Mononuclear cell (primary cell): ENCODE results near the gene DAD1. TPM values are rescaled to one million over a fixed set of nuclear protein-coding genes. Genes with fewer than 3 reads are reported as not detected.
"Not testable (repeated sequence)": the region's sequence is repeated elsewhere in the genome, so short reads cannot be mapped to it uniquely, and the experiment has no call there.

Source experiments
- H3K27me3 ChIP-seq: 2 replicates; pipeline ENCODE4 v1.6.0; 2011; ENCODE audit warnings: low read length, control low read depth; ENCODE audit not compliant: insufficient read depth
- H3K4me1 ChIP-seq: 2 replicates; pipeline ENCODE4 v1.5.1; 2011; ENCODE audit warnings: mild to moderate bottlenecking, low read length, control low read depth; ENCODE audit not compliant: insufficient read depth
- H3K4me3 ChIP-seq: 2 replicates; pipeline ENCODE4 v1.5.1; 2011; ENCODE audit warnings: mild to moderate bottlenecking, low read length, moderate library complexity
- H3K9me3 ChIP-seq: 2 replicates; pipeline ENCODE4 v1.5.1; 2011; ENCODE audit warnings: low read depth, mild to moderate bottlenecking, control low read depth, low read length
- total RNA-seq: library from RNA; depleted of rRNA; stranded (reverse); fragments of >200 nt; gene quantifications from one replicate; pipeline ENCODE4 v1.2.3, GENCODE V29; 2012

Gene DAD1
- 83.6 TPM for total RNA-seq

DNA sequence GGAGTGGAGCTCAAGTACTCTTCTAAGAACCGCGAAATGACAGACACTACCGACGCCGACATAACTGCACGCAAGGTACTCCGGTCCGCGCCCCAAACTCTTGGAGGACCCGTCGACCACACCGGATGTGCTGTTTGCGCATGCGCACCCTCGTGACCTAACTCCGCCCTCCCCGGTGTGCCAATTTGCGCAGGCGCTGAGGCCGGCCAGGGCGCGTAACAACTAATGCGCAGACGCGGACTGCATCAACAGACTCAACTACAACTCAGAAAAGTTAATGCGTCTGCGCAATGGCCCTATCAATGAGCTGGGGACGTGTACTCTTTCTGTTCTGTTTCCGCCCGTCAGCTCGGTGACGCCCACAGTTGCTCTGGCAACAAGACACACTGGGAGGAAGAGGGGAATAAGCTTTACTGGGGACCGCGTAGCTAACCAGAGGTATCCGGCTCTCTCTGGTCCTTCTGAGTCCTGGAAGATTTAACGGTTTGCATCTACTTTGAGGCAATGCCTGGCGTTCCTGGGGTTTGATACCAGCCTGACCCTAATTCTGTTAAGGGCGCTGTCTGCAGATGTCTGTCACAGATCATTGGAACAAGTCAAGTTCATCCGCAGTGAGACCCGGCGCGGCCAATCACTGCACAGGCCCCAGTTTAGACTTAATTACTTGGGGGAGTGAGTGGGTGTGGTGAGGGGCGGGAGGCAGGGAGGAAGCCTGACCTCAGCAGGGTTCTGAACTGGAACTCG lies at the start of gene DAD1:
Gene DAD1, minus strand, starts transcription at position 129 of the 744 bp plus-strand sequence. Its CDS starts 67 bp downstream, at position 62.
- peak within 1 kb of the TSS; percentile 64 for H3K4me3 ChIP-seq
- no peaks in the 10 kb centered on the region for H3K9me3 ChIP-seq
- H3K4me1 ChIP-seq = peaks cover 33% of the 10 kb centered on the region
- H3K27me3 ChIP-seq = no peaks in the 10 kb centered on the region

GRCh38 chr14:22635980-22636379 lies 47.0 kb upstream of the DAD1 start:
- H3K9me3 ChIP-seq, H3K4me1 ChIP-seq, H3K4me3 ChIP-seq, H3K27me3 ChIP-seq: not testable (repeated sequence)

- Histone ChIP-seq H3K9me3 (no peaks in the 10 kb centered on the region), H3K4me3 (no peak overlapping the region), H3K27me3 (peaks cover 2% of the 10 kb centered on the region), H3K4me1 (no peaks in the 10 kb centered on the region)
These were observed 45.3 kb upstream of the DAD1 start for GRCh38 chr14:22634233-22634900.

- Histone ChIP-seq H3K27me3 (peaks cover 2% of the 10 kb centered on the region), H3K4me3 (no peak overlapping the region), H3K4me1 (no peaks in the 10 kb centered on the region), H3K9me3 (no peaks in the 10 kb centered on the region)
These were observed 41.5 kb upstream of the DAD1 start for GRCh38 chr14:22630486-22630885.

DNA sequence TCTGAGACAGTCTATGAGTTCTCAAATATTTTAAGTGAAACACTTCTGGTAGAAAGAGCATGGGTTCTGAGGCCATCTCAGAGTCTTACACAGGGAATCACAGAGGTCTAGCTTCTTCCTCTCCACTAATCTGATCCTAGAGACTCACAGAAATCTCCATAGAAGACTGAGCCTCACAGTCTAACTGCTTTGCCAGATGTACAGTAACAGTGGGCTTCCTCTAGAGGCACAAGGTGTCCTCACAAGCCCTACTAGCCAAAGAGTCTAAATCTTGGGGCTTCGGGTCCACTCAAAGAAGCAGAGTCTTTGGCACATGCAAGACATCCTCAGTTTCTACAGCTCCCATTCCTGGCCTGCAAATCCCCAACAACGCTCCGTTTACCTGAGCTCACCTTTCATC lies 41.0 kb upstream of the DAD1 start:
- Histone ChIP-seq H3K4me1 (no peaks in the 10 kb centered on the region), H3K4me3 (no peak overlapping the region), H3K9me3 (no peaks in the 10 kb centered on the region), H3K27me3 (peaks cover 2% of the 10 kb centered on the region)

GRCh38 chr14:22629361-22629760 lies 40.3 kb upstream of the DAD1 start:
- Histone ChIP-seq H3K27me3 (peaks cover 2% of the 10 kb centered on the region), H3K4me3 (no peak overlapping the region), H3K9me3 (no peaks in the 10 kb centered on the region), H3K4me1 (no peaks in the 10 kb centered on the region)

DNA sequence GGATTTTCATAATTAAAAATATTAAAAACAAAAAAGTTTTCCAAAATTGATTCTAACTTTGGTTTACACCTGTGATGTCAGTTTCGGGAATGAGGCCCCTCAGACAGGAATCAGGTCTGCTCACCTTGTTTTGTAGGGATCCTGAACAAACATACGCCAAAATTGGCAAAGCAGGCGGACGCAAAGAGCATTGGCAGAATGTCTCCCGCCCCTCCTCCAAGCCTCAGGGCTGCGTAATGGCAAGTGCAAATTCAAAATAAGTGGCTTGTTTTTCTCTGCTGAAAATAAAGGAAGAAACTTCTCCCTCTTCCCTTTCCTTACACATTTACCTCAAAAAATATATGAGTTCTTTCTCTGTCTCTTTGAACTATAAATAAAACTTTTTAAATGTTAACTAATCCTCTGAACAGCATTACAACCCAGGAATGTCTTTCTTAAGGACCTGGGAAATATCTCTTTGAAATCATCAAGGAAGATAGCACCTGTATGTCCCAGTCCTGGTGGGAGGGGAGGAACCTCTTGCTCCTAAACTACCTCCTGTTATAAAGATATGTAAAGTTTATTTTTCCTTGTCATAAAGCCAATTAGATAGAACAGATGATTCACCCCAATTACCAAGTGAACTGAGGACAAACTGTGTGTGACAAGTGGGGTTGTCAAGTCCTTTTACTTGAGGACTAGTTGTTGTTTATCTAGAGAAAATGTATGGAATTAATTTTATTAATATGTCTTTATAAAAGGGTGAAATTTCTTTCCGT lies 38.7 kb upstream of the DAD1 start:
- Histone ChIP-seq H3K27me3 (peaks cover 2% of the 10 kb centered on the region), H3K9me3 (no peaks in the 10 kb centered on the region), H3K4me3 (no peak overlapping the region), H3K4me1 (no peaks in the 10 kb centered on the region)

DNA sequence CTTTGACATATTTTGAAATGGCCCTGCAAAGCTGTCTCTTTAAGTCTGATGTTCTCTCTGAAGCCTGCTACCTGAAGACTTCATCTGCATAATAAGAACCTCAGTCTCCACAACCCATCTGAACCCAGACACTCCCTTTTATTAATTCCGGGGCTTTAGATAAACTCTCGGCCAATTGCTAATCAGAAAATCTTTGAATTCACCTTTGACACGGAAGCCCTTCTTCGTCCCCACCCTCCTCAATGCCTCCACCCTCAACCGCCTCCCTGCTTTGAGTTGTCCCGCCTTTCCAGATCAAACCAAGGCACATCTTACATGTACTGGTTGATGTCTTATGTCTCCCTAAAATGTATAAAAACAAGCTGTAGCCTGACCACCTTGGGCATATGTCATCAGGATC lies 37.6 kb upstream of the DAD1 start:
- Histone ChIP-seq H3K27me3 (peaks cover 2% of the 10 kb centered on the region), H3K4me3 (no peak overlapping the region), H3K4me1 (no peaks in the 10 kb centered on the region), H3K9me3 (no peaks in the 10 kb centered on the region)

GRCh38 chr14:22623047-22623446 lies 34.0 kb upstream of the DAD1 start:
- no peaks in the 10 kb centered on the region for H3K9me3 ChIP-seq
- H3K4me1 ChIP-seq = no peaks in the 10 kb centered on the region
- H3K4me3 ChIP-seq = no peak overlapping the region
- H3K27me3 ChIP-seq = no peaks in the 10 kb centered on the region

DNA sequence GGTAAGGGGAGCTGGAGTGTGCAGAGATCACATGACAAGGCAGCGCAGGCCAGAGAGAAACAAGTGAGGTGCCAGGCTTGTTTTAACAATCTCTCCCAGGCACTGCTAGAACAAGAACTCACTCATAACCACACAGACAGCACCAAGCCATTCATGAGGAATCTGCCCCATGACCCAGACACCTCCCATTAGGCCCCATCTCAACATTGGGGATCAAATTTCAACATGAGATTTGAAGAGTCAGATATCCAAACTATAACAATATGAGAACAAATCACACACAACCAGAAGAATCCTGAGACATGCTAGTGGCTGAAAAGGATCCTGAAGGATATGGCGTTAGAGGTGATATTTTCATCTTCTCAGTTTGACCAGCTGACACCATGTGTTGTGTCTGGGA lies 33.2 kb upstream of the DAD1 start:
- Histone ChIP-seq H3K4me1 (no peaks in the 10 kb centered on the region), H3K4me3 (no peak overlapping the region), H3K27me3 (no peaks in the 10 kb centered on the region), H3K9me3 (no peaks in the 10 kb centered on the region)

DNA sequence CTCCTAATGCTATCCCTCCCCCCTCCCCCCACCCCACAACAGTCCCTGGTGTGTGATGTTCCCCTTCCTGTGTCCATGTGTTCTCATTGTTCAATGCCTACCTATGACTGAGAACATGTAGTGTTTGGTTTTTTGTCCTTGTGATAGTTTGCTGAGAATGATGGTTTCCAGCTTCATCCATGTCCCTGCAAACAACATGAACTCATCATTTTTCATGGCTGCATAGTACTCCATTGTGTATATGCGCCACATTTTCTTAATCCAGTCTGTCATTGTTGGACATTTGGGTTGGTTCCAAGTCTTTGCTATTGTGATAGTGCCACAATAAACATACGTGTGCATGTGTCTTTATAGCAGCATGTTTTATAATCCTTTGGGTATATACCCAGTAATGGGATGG lies 26.7 kb upstream of the DAD1 start:
- H3K9me3 ChIP-seq, H3K4me1 ChIP-seq, H3K27me3 ChIP-seq, H3K4me3 ChIP-seq: not testable (repeated sequence)

- H3K9me3 ChIP-seq = no peaks in the 10 kb centered on the region
- no peak overlapping the region for H3K4me3 ChIP-seq
- H3K27me3 ChIP-seq = no peaks in the 10 kb centered on the region
- no peaks in the 10 kb centered on the region for H3K4me1 ChIP-seq
These were observed 25.3 kb upstream of the DAD1 start for GRCh38 chr14:22614240-22614799.

DNA sequence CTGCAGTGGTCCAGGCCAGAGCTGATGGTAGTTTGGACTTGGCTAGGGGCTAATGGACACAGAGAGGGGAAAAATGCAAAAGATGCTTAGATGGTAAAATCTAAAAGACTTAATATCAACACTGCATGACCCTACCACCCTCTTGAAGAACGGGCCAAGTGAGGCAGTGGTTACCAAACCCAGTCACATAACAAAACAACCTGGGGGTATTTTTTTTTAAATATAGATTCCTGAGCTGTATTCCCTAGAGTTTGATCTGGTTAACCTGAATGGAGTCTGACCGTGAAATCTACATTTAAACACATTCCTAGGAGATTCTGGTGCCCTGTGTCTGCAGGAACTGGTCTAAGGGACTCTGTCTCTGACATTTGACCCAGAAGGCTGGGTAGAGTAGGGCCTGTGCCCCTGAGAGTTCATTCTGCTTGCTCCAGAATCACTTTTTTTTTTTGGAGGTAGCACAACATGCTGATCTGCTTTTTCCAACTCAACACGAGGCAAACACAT lies 24.8 kb upstream of the DAD1 start:
- H3K27me3 ChIP-seq = no peaks in the 10 kb centered on the region
- no peaks in the 10 kb centered on the region for H3K9me3 ChIP-seq
- no peaks in the 10 kb centered on the region for H3K4me1 ChIP-seq
- H3K4me3 ChIP-seq = no peak overlapping the region

DNA sequence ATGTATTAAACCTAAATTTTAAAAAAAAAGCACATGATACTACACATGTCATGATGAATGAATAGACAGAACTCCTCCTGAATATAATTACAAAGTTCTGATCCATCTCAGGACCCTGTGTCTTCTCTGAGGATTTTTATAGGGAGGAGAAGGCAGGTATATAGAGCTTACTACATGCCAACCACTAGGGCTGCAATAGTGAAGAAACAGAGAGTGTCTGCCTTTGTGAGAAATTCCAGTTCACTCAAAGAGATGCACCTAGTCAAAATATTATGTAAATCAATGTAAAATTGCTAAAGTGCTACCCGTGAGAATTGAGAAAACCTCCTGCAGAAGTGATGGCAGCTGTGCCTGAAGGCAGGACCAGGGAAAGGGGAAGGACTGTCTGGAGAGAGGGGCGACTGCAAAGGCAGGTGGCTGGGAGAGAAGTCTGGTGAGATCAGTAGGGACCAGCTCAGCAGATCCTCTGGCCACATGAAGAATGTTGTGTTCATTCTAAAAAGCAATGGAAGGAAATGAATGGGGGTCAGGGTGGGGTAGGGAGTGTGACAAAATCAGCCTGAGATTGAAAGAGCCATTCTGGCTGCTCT lies 24.2 kb upstream of the DAD1 start:
- Histone ChIP-seq H3K9me3 (no peaks in the 10 kb centered on the region), H3K4me1 (no peaks in the 10 kb centered on the region), H3K27me3 (no peaks in the 10 kb centered on the region), H3K4me3 (no peak overlapping the region)

DNA sequence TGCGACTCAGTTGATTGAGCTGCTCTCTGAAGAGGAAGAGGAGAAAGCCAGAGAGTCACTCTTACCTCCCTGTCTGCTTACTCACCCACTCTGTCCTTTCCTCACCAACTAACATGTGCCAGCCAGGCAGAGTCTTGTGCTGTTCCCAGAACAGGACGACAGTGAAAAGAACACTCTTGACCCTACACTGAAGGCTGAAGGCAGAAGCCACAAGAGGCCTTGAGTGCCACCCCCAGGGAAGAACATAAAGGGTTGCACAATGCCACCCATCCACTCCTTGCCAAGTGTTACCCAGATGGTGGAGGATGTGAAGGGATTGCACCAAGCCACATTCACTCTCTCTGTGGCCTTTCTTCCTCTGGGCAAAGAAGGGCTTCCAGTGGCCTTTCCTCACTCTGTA lies 21.9 kb upstream of the DAD1 start:
- H3K4me1 ChIP-seq = no peaks in the 10 kb centered on the region
- H3K9me3 ChIP-seq = no peaks in the 10 kb centered on the region
- no peaks in the 10 kb centered on the region for H3K27me3 ChIP-seq
- H3K4me3 ChIP-seq = no peak overlapping the region
